SIG-M5 treated with dmso at 0.1 percent for 504 hours (cell line): Measurements from ENCODE around the gene MYL12B.
"Not testable (repeated sequence)": the region's sequence is repeated elsewhere in the genome, so short reads cannot be mapped to it uniquely, and the experiment has no call there.

Experiments used
- DNase-seq: peaks from one replicate; lab custom pipeline; 2025; ENCODE audit not compliant: unreplicated experiment; lab: John Stamatoyannopoulos, UW

The MYL12B gene

DNA sequence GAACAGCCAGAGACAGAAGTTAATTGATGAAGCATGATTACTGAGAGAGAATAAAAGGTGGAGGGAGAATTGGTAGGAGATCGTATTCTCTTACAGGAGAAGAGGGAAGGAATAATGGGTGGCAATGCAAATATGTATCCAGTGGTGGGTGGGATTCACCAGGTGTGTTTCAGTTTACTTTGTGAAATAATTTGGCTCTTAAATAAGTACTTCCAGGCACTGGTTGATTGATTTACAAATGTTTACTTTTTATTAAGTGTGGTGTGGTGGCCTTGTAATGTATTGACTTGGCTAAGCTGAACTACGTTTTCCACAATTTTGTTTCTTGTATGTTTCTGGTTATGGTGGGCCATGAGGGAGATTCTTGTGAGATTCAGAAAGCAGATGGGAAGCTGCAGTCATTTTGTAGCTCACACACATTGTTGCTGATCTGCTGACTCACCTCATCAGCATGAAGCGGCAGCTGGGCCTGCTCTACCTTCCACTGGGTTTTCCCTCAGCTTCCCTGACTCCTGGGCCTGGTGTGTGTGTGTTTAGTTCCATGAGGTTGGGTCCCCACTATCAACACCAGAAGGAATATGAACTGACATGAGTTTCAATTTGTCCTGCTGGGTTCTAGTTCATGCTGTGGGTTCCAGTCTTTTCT is 32.6 kb downstream of the MYL12B start:
- DNase-seq, result no peak

GRCh38 chr18:3297025-3297984 is 35.4 kb downstream of the MYL12B start:
- DNase-seq, result peak; percentile 84

- DNase-seq, result no peak
Observed at GRCh38 chr18:3304832-3305231, 42.9 kb downstream of the MYL12B start.

- peak; percentile 61 for DNase-seq
Observed at GRCh38 chr18:3305354-3305762, 43.4 kb downstream of the MYL12B start.

DNA sequence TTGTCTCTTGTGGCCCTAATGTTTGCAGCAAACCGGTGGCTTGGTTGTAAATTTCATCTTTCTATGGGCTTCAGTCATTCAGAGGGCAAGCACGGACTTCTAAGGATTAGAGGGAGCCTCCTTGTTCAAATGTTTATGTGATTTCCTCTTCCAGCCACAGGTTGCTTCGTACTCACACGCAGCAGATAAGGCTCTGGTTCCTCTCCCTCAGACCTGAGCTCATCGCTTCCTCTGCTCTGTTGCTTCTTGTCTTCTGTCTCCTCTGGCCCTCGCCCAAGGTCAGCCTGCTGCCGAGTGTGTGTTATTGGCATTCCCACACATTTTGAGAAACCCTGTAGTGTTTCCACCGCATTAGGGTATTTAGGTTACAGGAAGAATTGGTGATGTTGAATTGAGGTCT is 44.0 kb downstream of the MYL12B start:
- no peak for DNase-seq

DNA sequence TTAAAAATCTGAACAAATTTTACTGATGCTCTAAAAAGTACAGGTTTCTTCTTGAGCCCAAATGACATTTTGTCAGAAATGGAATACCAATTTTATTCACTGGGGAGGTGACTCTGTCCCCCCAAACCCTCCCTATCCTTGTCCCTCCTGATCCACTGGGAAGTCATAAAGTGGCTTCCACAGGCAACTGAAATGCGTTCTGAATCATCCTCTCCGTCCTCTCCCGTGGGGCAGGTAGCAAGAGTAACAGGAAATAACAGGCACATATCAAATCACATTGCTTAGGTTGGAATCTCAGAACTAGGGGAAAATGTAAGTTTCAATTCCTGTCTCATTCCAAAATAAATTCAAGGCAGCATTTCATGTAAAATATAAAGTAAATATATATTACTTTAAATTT is 44.5 kb downstream of the MYL12B start:
- DNase-seq, result no peak

- DNase-seq, result no peak
Observed at GRCh38 chr18:3313685-3314084, 51.8 kb downstream of the MYL12B start.

GRCh38 chr18:3315344-3315743 is 53.4 kb downstream of the MYL12B start:
- DNase-seq, result not testable (repeated sequence)

DNA sequence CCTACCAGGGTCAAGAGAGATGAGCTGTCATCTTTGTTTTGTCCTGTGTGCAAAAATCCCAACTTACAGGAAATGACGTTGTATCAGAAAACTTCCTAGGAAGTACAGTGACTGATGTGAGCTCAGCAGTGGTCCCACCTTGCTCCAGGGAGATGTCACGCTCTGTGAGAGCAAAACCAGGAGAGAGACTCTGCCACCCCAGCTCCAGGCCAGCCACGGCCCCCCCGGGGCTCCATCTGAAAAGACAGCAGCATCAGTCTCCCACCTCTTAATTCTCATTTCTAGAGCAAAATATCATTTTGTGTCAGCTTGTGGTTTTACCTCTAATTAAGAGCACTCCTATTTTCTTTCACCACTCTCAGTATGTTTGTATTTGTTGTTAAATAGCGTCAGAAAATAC is 57.5 kb downstream of the MYL12B start:
- DNase-seq, result no peak

GRCh38 chr18:3319894-3320454 is 58.0 kb downstream of the MYL12B start:
- DNase-seq, result no peak

DNA sequence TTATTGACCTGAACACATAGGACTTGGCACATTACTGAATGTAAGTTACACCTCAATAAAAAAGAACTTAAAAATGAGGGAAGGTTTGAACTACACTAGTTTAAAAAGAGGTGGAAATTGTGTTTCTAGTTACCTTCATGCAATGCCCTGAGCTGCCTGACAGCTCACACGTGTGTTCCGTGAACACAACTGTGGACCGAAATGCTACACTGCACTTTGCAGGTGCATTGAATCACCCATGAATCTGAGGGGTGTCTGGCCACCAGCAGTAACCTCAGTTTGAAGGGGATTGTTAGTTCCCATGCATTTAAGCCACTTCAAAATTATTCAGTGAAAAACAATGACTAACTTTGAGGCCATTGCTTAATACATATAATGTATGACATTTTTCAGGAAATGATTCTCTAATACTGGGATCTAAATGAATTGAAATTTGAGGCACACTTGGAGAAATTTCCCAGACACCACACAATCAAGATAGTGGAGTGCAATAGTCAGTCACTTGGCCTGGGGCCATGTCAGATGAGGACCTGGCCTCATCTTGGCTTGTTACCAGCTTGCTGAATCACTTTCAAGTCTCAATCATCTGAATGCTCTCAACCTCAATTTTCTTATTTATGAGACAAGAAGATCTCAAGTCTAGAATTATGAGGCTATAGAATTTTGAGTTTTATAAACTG is 59.3 kb downstream of the MYL12B start:
- no peak for DNase-seq

- peak; percentile 91 for DNase-seq
Observed at GRCh38 chr18:3323900-3324299, 62.0 kb downstream of the MYL12B start.
